NCI-H82 (cell line): Measurements from ENCODE around the gene RABGEF1.
"Not testable (repeated sequence)": the region's sequence is repeated elsewhere in the genome, so short reads cannot be mapped to it uniquely, and the experiment has no call there.

Source experiments
- DNase-seq: peaks from one replicate; lab custom pipeline; 2025; lab: John Stamatoyannopoulos, UW

RABGEF1 gene

DNA sequence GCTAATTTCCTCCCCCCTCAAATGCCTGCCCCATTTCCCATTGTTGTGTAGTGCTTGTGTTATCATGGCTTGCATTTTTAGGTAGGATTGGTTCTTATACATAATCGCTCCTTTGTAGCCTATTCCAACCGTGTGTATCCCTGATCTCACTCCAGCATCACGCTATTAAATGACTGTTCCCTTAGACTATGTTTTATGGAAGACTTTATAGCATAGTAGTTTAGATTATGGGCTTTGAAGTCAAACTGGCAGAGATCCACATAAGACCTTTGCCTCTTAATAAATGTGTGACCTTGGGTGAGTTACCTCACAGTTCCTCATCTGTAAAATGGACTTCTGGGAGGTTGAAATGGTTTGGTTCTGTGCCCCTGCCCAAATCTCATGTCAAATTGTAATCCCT lies 5.4 kb upstream of the RABGEF1 start:
- no peak for DNase-seq

DNA sequence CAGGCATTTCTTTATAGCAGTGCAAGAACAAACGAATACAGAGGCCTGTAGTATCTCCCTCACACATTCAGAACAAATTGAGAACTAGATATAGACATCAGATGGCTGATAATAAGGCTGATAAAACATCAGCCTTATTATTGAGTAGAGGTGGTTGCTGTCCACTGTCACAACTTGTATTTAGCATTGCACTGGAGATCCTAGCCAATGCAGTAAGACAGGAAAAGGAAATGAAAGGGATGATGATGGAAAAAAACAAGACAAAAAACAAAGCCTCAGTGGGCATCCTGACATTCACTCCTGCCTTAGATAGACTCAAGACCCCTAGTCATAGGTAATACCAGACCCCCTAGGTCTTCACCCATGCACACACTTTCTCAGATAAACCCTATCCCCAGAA lies 4.7 kb upstream of the RABGEF1 start:
- DNase-seq: no peak

- DNase-seq: no peak
Observed at GRCh38 chr7:66736892-66737291, 3.6 kb upstream of the RABGEF1 start.

DNA sequence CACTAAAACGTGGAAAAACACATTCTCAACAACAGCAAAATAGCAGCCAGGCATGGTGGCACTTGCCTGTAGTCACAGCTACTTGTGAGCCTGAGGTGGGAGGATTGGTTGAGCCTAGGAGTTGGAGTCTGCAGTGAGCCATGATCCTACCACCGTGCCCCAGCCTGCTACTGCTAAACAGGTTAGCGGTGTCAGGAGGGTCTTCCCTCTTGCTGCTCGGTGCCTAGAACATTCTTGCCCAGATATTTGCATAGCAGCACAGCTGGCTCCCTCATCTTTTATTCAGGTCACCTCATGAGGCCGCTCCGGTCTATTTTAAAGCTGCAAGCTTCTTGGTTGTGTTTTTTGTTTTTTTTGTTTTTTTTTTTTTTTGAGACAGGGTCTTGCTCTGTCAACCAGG lies 2.9 kb upstream of the RABGEF1 start:
- no peak for DNase-seq

GRCh38 chr7:66739477-66739876 lies 1.1 kb upstream of the RABGEF1 start:
- DNase-seq: no peak

DNA sequence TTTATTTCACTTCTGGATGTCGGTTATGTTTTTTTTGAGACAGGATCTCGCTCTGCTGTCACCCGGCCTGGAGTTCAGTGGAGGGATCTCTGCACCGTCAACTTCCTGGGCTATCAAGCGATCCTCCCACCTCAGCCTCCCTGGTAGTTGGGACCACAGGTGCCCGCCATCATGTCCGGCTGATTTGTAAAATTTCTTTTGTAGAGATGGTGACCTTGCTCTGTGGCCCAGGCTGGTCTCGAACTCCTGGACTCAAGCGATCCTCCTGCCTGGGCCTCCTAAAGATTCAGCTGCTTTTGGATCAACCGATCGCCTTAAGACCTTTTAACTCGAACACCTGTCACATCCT lies 606 bp upstream of the RABGEF1 start:
- no peak for DNase-seq

DNA sequence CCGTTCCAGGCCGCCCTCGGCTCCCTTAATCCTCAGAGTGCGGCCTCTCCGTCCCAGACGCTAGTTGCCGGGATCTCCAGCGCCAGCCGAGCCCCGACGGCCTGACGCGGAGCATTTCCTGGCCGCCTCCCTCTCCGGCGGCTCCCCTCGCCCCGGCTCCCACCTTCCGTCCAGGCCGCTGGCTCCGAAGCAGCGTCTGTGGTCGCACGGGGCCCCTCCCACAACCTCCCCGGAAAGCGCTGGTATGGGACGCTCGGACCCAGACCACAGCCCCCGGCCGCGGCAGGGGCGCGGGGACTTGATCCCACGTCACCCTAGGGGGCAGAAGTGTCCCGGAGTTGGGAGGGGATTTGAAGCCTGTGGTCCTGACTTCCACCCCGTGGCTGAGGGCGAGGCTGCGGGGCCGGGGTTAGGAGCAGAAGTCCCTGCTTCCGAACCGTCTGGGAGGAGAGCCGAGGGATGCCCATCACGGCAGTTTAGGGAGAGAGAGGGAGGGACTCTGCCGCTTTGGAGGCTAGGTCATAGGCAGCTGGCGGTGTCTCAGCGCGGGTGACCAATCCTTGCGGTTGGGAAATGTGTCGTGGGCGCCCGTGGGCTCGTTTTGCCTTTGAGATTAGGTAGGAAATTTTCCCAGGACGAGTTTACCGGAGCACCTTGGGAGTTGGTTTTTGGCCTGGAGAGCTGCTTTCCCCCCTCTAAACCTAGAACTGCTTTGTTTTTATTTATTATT lies 612 bp downstream of the RABGEF1 start:
- peak; percentile 68 for DNase-seq

DNA sequence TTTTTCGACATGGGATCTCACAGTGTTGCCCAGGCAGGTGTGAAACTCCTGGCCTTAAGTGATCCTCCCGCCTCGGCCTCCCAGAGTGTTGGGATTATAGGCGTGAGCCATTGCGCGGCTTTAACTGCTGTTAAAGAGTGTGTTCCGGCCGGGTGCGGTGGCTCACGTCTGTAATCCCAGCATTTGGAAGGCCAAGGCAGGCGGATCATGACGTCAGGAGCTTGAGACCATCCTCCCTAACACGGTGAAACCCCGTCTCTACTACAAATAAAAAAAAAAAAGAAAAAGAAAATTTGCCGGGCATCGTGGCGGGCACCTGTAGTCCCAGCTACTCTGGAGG lies 1.1 kb downstream of the RABGEF1 start:
- DNase-seq: peak; percentile 69

GRCh38 chr7:66742298-66742697 lies 1.8 kb downstream of the RABGEF1 start:
- DNase-seq: not testable (repeated sequence)

- no peak for DNase-seq
Observed at GRCh38 chr7:66743920-66744319, 3.4 kb downstream of the RABGEF1 start.

- DNase-seq: no peak
Observed at GRCh38 chr7:66747385-66747784, 6.9 kb downstream of the RABGEF1 start.

GRCh38 chr7:66747881-66748511 lies 7.5 kb downstream of the RABGEF1 start:
- DNase-seq: no peak

DNA sequence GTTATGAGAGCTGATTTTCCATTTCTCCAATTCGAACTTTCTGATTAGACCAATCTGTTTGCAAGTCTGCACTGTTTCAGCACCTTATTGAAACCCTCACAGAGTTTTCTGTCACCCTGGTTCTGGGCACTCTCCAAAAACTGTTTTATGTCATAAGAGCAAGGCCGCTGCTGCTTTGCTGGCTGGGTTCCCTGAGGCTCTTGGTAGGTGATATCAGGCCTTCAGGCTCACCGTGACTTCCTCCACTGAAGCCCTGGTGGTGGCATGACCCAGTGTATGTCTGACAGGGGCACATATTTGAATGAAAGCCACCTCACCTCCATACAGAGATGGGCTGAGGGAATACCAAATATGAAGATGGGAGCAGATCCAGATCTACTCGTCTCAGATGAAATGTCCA lies 8.3 kb downstream of the RABGEF1 start:
- no peak for DNase-seq

GRCh38 chr7:66751945-66752344 lies 11.4 kb downstream of the RABGEF1 start:
- no peak for DNase-seq

DNA sequence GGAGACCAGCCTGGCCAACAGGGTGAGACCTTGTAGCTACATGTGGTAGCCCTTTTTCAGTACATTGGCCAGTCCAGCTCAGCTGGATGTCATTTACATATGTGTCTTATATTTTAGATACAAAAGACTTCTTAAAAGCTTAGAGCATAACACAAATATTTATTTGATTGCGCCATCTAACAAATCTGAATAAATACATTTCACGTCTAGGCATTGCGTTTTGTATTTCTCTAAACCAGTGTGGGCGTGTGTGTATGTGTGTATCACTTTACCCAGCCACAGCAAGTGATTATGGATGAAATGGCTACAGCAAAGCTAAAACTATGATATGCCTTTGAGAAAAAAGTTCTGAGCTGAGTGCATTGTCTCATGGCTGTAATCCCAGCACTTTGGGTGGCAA lies 14.0 kb downstream of the RABGEF1 start:
- no peak for DNase-seq

DNA sequence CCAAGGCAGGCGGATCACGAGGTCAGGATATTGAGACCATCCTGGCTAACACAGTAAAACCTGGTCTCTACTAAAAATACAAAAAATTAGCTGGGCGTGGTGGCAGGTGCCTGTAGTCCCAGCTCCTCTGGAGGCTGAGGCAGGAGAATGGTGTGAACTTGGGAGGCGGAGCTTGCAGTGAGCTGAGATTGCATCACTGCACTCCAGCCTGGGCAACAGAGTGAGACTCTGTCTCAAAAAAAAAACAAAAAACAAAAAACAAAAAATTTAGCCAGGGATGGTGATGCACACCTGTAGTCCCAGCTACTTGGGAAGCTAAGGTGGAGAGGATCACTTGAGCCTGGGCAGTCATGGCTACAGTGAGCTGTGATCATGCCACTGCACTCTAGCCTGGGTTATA lies 14.5 kb downstream of the RABGEF1 start:
- not testable (repeated sequence) for DNase-seq

GRCh38 chr7:66756227-66756626 lies 15.7 kb downstream of the RABGEF1 start:
- not testable (repeated sequence) for DNase-seq

GRCh38 chr7:66756889-66757288 lies 16.4 kb downstream of the RABGEF1 start:
- no peak for DNase-seq

- DNase-seq: no peak
Observed at GRCh38 chr7:66757939-66758338, 17.4 kb downstream of the RABGEF1 start.

GRCh38 chr7:66758950-66759628 lies 18.6 kb downstream of the RABGEF1 start:
- DNase-seq: no peak

DNA sequence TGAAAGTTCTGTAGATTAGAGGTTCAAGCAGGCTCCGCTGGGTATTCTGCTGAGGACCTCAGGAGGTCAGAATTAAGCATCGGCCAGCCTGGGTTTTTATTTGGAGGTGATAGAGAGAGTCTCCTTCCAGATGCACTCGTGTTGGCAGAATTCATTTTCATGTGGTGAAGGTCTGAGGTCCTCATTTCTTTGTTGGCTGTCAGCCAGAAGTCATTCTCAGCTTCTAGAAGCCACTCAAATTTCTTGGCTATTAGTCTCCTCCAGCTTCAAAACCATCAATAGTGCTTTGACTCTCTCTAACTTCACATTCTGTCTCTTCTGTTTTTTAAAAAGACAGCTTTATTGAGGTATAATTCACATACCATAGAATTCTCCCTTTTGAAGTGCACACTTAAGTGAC lies 22.6 kb downstream of the RABGEF1 start:
- DNase-seq: not testable (repeated sequence)

GRCh38 chr7:66763633-66764355 lies 23.3 kb downstream of the RABGEF1 start:
- DNase-seq: not testable (repeated sequence)

DNA sequence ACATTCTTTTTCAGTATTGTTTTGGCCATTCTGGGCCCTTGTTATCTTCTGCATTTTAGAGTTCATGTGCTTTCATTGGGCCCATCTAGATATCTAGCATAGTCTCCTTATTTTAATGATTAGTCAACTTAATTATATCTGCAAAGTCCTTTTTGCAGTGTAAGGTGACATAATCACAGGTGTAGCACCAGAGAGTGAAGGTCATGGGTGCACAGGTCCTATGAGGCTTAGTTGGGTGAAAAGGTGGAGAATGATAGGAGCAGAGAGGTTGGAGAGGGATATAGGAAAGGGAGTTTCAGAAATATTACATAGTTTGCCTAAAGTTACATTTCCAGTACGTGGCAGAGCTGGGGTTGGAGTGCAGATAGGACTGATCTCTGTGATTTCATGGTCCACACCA lies 24.4 kb downstream of the RABGEF1 start:
- DNase-seq: not testable (repeated sequence)
